Endometrial microvascular endothelial cells (primary cell): ENCODE measurements around the gene SAXO1. TPM values are rescaled to one million over a fixed set of nuclear protein-coding genes. Genes with fewer than 3 reads are reported as not detected.

Source experiments
- in situ Hi-C: cut with HindIII; loops from 2 replicates; pipeline ENCODE4 v1.10.0; 2017; ENCODE audit warnings: low sequenced_read_pairs, low pct_unique_long_range_greater_than_20kb; ENCODE audit errors: inconsistent ontology term
- total RNA-seq: library from RNA; depleted of rRNA; stranded (reverse); fragments of >200 nt; gene quantifications from one replicate; pipeline ENCODE4 v1.2.3, GENCODE V29; 2015; ENCODE audit errors: inconsistent ontology term

The SAXO1 gene
- total RNA-seq, 1 donor from 2014 or later: not detected

- in situ Hi-C loops: no loop called here
Measured at GRCh38 chr9:18923167-18923566, 109.8 kb downstream of the SAXO1 start.

- in situ Hi-C loops: no loop called here
Measured at GRCh38 chr9:18922161-18922885, 110.7 kb downstream of the SAXO1 start.

GRCh38 chr9:18921366-18922075 is 111.5 kb downstream of the SAXO1 start:
- in situ Hi-C loops: no loop called here

- in situ Hi-C loops: no loop called here
Measured at GRCh38 chr9:18920141-18921084, 112.6 kb downstream of the SAXO1 start.

GRCh38 chr9:18911714-18912342 is 121.2 kb downstream of the SAXO1 start:
- in situ Hi-C loops: no loop called here

GRCh38 chr9:18910916-18911315 is 122.1 kb downstream of the SAXO1 start:
- in situ Hi-C loops: no loop called here

GRCh38 chr9:18910435-18910834 is 122.6 kb downstream of the SAXO1 start:
- in situ Hi-C loops: no loop called here

- in situ Hi-C loops: no loop called here
Measured at GRCh38 chr9:18909140-18910018, 123.6 kb downstream of the SAXO1 start.

- in situ Hi-C loops: no loop called here
Measured at GRCh38 chr9:18907927-18908625, 124.9 kb downstream of the SAXO1 start.

GRCh38 chr9:18906656-18907395 is 126.2 kb downstream of the SAXO1 start:
- in situ Hi-C loops: no loop called here

GRCh38 chr9:18905883-18906629 is 127.0 kb downstream of the SAXO1 start:
- in situ Hi-C loops: no loop called here

- in situ Hi-C loops: no loop called here
Measured at GRCh38 chr9:18905028-18905882, 127.8 kb downstream of the SAXO1 start.

- in situ Hi-C loops: no loop called here
Measured at GRCh38 chr9:18903450-18903849, 129.6 kb downstream of the SAXO1 start.

GRCh38 chr9:18896531-18897179 is 136.4 kb downstream of the SAXO1 start:
- in situ Hi-C loops: no loop called here

GRCh38 chr9:18896004-18896403 is 137.0 kb downstream of the SAXO1 start:
- in situ Hi-C loops: no loop called here
